Cerebellar cortex (tissue), 1 donor: ENCODE data around the gene MPHOSPH9.
A peak's percentile ranks its signal among the peaks of the same experiment; 100 is the strongest.

Experiments used
- DNase-seq: peaks from one replicate; pipeline ENCODE4 v3.0.0-alpha.2; 2015; ENCODE audit warnings: low spot score

The MPHOSPH9 gene

GRCh38 chr12:123126294-123127181, 106.4 kb downstream of the MPHOSPH9 start:
- no peak for DNase-seq

- DNase-seq: no peak
Observed at GRCh38 chr12:123122626-123123025, 110.3 kb downstream of the MPHOSPH9 start.

DNA sequence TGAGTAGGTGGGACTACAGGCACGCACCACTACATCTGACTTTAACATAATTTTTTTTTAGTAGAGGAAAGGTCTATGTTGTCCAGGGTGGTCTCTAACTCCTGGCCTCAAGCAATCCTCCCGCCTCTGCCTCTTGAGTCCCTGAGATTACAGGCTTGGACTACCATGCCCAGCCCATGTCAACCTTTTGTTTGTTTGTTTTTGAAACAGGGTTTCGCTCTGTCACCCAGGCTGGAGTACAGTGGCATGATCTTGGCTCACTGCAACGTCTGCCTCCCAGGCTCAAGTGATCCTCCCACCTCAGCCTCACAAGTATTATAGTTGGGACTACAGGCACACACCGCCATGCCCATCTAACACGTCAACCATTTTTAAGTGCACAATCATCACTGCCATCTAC, 111.3 kb downstream of the MPHOSPH9 start:
- DNase-seq: no peak

DNA sequence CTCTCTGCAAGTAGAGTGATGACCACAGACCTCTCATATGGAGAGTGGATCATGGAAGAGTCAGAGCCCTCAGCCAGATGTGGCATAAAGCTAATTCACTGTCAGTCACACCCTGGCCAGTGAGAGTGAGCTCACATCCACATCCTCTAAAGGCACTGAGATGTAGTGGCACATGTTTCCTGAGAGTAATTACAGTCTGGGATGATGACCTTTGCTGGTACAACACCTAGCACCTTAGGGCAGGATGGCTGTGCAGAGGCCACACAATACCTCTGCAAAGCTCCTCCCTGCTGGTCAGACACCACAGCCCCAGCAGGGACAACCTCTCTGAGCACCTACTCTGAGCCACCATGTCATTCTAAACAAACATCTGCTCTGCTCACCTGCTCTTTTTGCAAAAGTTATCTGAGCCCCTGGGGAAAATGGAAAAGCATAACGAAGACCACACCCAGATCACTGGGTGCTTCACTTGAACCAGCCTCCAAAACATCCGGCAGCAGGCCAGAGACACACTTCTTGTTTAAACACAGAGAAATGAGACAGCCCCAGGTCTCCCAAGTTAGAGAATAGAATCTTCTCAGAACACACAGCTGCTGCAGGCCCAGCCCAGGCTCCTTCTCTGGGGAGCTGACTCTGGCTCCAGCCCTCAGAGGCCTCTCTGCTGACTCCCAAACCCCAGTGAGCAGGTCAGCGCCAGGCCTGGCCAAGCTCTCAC, 112.3 kb downstream of the MPHOSPH9 start:
- DNase-seq: no peak

- DNase-seq: no peak
Observed at GRCh38 chr12:123119808-123120207, 113.1 kb downstream of the MPHOSPH9 start.

DNA sequence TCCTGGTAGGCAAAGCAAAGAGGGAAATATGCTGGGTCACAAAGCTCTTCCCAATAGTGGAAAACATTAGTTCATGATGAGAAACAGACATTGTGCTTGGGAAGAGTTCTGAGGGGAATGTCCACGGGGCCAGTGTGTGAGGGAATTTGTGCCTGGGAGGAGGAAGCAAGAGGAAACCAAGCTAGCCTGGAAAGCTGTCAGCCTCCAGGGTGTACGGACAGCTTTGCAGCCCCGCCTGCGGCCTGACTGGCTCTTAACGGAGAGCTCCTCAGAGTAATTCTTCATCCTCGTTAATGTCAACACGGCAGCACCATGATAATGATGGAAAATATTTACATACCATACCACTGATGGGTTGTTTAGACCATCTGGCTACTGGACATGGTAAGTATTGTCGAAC, 114.4 kb downstream of the MPHOSPH9 start:
- DNase-seq: no peak

DNA sequence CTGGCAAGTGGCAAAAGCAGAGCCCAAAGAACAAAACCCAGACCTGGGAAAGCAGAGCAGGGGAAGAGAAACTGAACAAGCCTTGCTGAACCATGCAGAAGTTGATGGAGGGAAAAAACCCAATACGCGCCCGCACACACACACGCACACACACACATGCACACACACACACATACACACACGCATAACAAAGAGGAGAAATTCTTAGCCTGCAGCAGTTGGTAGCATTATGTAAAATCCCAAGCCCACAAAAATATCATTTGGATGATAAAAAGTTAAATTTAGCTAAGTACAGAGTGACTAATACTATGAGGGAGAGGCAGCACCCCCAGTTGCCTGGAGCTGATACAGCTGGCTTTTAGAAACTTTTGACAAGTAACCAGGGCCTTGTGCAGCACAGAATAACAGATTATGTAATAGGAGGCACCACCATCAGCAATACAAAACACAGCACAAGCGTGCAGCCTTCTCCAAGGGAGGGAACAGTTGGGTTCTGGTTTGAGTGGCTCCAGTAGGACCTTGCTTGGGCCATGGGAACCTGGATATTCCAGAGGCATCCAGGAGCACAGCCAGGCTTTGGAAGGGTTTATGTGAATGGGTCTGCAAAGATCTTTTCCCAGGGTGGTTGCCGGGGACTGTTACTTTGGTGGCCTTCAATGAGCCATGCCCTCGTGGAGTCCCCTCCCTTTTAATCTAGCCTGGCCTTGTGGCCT, 117.4 kb downstream of the MPHOSPH9 start:
- peak; percentile 46 for DNase-seq

DNA sequence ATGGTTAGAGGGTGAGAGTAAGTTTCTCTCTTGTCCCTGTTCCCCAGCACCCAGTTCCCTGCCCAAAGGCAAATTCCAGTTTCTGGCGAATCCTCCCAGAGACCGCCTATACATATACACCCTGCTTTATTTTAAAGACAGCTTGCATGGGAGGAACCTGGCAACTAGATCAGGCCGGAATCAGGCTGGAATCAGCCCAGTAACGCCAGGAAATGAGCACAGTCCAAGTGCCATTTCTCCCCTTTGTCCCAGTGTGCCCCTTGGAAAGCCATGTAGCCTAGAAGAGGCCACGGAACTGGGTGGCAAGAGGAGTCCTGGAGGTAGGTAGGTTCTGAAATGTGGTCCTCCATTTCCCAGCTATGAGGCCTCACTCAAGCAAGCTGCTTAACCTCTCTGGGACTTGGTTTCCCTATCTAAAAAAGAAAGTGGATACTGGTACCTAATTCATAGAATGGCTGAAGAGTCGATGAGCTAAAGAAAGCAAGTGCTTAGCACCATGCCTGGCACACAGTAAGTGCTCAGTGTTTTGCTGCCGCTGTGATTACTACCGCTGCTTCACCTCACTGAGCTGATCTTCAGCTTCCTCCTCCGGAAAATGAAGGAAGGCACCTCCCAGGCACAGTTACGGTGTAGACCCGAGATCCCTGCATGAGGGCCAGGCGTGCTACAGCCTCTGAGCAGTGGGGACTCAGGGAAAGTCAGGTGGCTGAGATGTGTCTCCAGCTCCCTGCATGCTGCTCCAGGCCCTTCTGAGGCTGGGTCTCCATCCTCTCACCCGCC, 118.4 kb downstream of the MPHOSPH9 start:
- peak; percentile 56 for DNase-seq

DNA sequence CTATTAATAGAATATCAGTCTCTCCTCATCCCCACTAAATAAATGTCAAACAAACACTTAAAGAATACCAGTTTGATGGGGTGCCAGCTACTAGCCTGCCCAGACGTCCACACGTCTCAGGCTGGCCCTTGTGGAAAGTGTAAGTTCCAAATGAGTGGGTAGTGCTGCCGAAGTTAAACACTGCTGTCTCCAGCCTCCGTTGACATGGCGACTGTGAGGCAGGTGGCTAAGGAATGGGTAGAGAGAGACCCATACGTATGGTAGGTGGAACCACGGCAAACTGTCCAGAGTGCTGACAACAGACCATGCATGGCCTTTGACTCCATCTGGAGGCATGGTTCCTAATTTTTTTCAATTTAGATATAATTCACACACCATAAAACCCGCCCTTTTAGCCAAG, 119.9 kb downstream of the MPHOSPH9 start:
- no peak for DNase-seq

- no peak for DNase-seq
Observed at GRCh38 chr12:123111498-123112165, 121.3 kb downstream of the MPHOSPH9 start.

GRCh38 chr12:123109319-123109772, 123.6 kb downstream of the MPHOSPH9 start:
- DNase-seq: peak; percentile 64

DNA sequence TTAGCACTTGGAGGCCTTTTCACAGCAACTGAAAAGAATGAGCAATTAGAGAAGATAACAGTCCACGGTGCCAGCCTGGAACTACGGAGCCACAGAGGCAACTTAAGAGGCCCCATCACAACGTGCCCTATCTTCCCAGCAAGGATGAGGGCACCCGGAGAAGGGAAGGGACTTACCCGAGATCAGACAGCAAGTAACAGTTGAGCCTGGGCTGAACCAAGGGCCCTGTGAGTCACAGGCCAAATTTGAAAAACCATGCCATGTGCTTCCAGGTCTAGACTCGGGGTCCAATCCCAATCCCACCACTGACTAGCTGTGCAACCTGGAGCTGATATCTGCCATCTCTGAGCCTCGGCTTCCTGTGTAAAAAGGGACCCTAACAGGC, 124.3 kb downstream of the MPHOSPH9 start:
- no peak for DNase-seq

DNA sequence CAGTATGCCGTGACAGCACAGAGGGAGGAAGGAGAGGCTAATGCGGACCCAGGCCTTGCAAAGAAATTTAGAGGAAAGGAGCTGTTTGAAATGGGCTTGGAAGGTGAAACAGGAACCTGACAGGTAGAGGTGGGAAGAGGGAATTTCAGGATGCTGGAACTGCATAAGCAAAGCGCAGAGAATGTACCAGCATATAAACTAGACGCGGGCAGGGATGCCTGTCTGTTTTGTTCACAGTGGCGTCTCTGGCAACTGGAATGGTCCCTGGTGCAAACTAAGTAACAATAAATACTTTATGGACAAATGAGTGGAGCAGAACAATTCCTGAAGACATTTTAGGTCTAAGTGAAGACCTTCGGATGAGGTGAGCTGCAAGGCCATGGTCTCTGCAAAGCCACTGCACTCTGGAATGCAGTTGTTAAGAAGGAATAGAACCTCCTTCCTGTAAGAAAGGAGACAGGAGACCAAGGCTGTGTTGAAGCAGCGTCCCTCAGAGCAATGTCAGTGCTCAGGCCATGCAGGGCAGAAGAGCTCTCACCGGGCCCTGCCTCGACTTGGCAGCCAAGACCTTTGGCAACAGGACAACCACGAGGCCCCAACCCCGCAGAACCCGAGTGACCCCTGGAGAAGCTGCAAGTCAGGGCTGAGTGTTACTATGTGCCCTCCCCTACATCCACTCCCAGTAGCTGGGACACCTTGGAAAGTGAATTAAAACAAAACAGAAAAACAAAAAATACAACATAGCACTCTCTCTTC, 124.8 kb downstream of the MPHOSPH9 start:
- no peak for DNase-seq

DNA sequence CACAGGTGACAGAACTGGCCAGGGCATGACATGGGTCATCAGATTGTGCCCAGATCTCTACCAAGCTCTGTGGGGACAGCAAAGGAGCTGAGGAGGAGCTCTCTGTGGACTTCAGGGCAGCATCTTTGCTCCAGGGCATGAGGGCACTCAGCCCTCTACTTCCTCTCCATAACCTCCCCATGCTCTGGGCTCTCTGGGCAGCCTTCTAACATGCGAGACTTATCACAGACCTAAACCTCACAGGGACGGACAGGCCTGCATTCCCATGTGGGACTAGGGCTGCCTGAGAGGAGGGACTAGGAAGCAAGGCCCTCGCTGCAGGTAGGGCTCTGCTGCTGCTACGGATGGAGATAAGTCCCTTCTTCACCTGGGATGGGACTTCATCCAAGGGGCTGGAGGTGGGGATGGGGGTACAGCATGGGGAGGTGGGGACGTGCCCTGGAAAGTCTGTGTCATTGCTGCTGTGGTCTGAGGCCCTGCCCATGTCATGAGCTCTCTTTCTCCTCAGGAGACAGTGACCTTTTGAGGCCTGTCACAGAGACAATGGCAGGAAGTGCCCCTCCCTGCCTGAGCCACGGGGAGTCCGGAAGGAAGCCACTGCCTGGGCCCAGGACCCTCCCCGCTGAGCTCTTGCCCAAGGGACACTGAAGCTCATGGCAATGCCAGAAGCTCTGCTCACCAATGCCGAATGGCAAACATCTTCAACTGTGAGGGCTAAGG, 126.1 kb downstream of the MPHOSPH9 start:
- no peak for DNase-seq

DNA sequence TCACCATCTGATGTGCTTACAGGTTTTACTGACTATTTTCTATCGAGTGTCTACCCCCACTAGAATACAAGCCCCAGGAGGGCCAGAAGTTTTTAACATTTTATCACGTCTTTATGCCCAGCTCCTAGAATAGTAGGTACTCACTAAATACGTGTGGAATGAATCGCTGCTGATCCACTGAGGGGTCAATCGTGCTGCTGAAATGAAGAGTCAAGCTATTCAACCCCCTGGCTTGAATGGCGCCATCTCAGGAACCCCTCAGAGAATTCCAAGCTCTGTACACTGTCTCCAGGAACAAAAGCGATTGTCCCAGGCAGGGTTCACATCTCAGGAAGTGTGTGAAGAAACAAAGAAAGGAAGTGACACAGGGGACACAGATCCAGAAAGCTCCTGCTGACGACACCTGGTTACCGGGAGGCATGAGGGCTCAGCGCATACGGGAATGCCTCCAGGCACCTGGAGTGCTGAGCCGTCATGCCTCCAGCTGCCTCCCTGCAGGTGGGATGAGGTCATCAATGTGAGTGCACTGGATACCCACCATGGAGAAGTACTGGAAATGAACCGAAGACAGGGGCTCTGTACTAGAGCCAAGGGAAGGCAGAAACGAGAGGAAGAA, 127.6 kb downstream of the MPHOSPH9 start:
- DNase-seq: no peak

- DNase-seq: no peak
Observed at GRCh38 chr12:123104809-123105208, 128.1 kb downstream of the MPHOSPH9 start.
